ENCODE results near the gene NAP1L1.
"Not testable (repeated sequence)": the region's sequence is repeated elsewhere in the genome, so short reads cannot be mapped to it uniquely, and the experiment has no call there.

Gene NAP1L1

GRCh38 chr12:75990189-75990912 is 94.1 kb downstream of the NAP1L1 start:
- DNase-seq (ENCODE audit: low read depth in 3 of 3) = no peak

- DNase-seq (ENCODE audit: low read depth in 3 of 3) = not testable (repeated sequence)
These were observed 96.8 kb downstream of the NAP1L1 start for GRCh38 chr12:75987709-75988108.

Measured in stimulated activated CD4-positive, alpha-beta T cell treated with anti-CD3 and anti-CD28 coated beads, TNF-alpha, amount 100 ng/mL, for 4 hours (primary cell).